Measurements from ENCODE around the gene OR4C3. TPM values are rescaled to one million over a fixed set of nuclear protein-coding genes. Genes with fewer than 3 reads are reported as not detected.
A peak's percentile ranks its signal among the peaks of the same experiment; 100 is the strongest.
"Not testable (repeated sequence)": the region's sequence is repeated elsewhere in the genome, so short reads cannot be mapped to it uniquely, and the experiment has no call there.

The OR4C3 gene
- total RNA-seq = not detected

- ATAC-seq (ENCODE audit: low FRiP score); DNase-seq (ENCODE audit: low spot score): not testable (repeated sequence)
These were observed at the start of gene OR4C3 for GRCh38 chr11:48324620-48325019. Gene OR4C3 (plus strand): TSS chr11:48324920. CDS start chr11:48325022, 102 bp downstream.

- TF ChIP-seq CTCF (IDR thresholded peaks at IDR 0.05) = no peak
- DNase-seq (ENCODE audit: low spot score) = no peak
These were observed 18.8 kb upstream of the OR4C3 start, which contains the start of gene OR4S1 for GRCh38 chr11:48305923-48306322. Gene OR4S1 (plus strand): TSS chr11:48306223. CDS start chr11:48306223, 0 bp downstream.

GRCh38 chr11:48307760-48308386 is 16.8 kb upstream of the OR4C3 start:
- ATAC-seq (ENCODE audit: low FRiP score) = no peak
- peak; percentile 55 for DNase-seq (ENCODE audit: low spot score)
- peak in 1 of 3 donors; percentile 15 for TF ChIP-seq CTCF (IDR thresholded peaks at IDR 0.05)

More at GRCh38 chr11:48305923-48306322, 18.8 kb upstream of the OR4C3 start, which contains the start of gene OR4S1:
- ATAC-seq (ENCODE audit: low FRiP score) = no peak

- not testable (repeated sequence) for ATAC-seq (ENCODE audit: low FRiP score); DNase-seq (ENCODE audit: low spot score)
These were observed 11.1 kb upstream of the OR4C3 start for GRCh38 chr11:48313590-48313989.

GRCh38 chr11:48319813-48320212 is 4.9 kb upstream of the OR4C3 start:
- DNase-seq (ENCODE audit: low spot score); ATAC-seq (ENCODE audit: low FRiP score): not testable (repeated sequence)

- ATAC-seq (ENCODE audit: low FRiP score) = no peak
These were observed 16.7 kb downstream of the OR4C3 start for GRCh38 chr11:48341466-48341865.

GRCh38 chr11:48342505-48342904 is 17.8 kb downstream of the OR4C3 start:
- DNase-seq (ENCODE audit: low spot score); ATAC-seq (ENCODE audit: low FRiP score): not testable (repeated sequence)

More at GRCh38 chr11:48341466-48341865, 16.7 kb downstream of the OR4C3 start:
- no peak for TF ChIP-seq CTCF (IDR thresholded peaks at IDR 0.05)
- DNase-seq (ENCODE audit: low spot score) = no peak

- not testable (repeated sequence) for ATAC-seq (ENCODE audit: low FRiP score); DNase-seq (ENCODE audit: low spot score)
These were observed 21.6 kb downstream of the OR4C3 start for GRCh38 chr11:48346286-48346685.

GRCh38 chr11:48354013-48354412 is 29.3 kb downstream of the OR4C3 start:
- DNase-seq (ENCODE audit: low spot score) (no peak), ATAC-seq (ENCODE audit: low FRiP score) (no peak)
- TF ChIP-seq CTCF (IDR thresholded peaks at IDR 0.05) = no peak

- DNase-seq (ENCODE audit: low spot score) (no peak), ATAC-seq (ENCODE audit: low FRiP score) (no peak)
- TF ChIP-seq CTCF (IDR thresholded peaks at IDR 0.05) = no peak
These were observed 30.0 kb downstream of the OR4C3 start for GRCh38 chr11:48354677-48355076.

GRCh38 chr11:48361289-48361688 is 36.6 kb downstream of the OR4C3 start:
- DNase-seq (ENCODE audit: low spot score); ATAC-seq (ENCODE audit: low FRiP score): not testable (repeated sequence)
